Neuronal stem cell (in vitro differentiated cells): ENCODE data around the gene PDE6A.

Experiments used
- DNase-seq: peaks from one replicate; pipeline ENCODE4 v3.0.0-alpha.2; 2013; ENCODE audit warnings: low spot score
- H2AFZ ChIP-seq: one replicate; pipeline ENCODE4 v1.6.1; 2013; ENCODE audit warnings: mild to moderate bottlenecking, low read length, inconsistent platforms
- H2AK5ac ChIP-seq: 2 replicates; pipeline ENCODE4 v1.6.1; 2013; ENCODE audit warnings: low read depth, mild to moderate bottlenecking, inconsistent platforms, low read length, moderate library complexity, mixed read lengths
- H2BK120ac ChIP-seq: 2 replicates; pipeline ENCODE4 v1.6.1; 2013; ENCODE audit warnings: low read depth, mild to moderate bottlenecking, inconsistent platforms, low read length, moderate library complexity, mixed read lengths
- H2BK12ac ChIP-seq: one replicate; pipeline ENCODE4 v1.6.1; 2013; ENCODE audit warnings: low read length, inconsistent platforms
- H2BK15ac ChIP-seq: 2 replicates; pipeline ENCODE4 v1.6.1; 2013; ENCODE audit warnings: mild to moderate bottlenecking, low read length, inconsistent platforms, mixed read lengths
- H2BK5ac ChIP-seq: one replicate; pipeline ENCODE4 v1.6.1; 2013; ENCODE audit warnings: inconsistent platforms, mild to moderate bottlenecking, low read length, moderate library complexity
- H3K14ac ChIP-seq: one replicate; pipeline ENCODE4 v1.6.1; 2013; ENCODE audit warnings: low read length, inconsistent platforms
- H3K18ac ChIP-seq: 2 replicates; pipeline ENCODE4 v1.6.1; 2013; ENCODE audit warnings: low read length, inconsistent platforms
- H3K23ac ChIP-seq: 2 replicates; pipeline ENCODE4 v1.6.1; 2013; ENCODE audit warnings: low read depth, mild to moderate bottlenecking, mixed read lengths, low read length, inconsistent platforms; ENCODE audit not compliant: poor library complexity
- H3K27ac ChIP-seq: replicated peaks from 3 replicates; pipeline ENCODE4 v1.5.1; 2013; ENCODE audit warnings: low read length, inconsistent platforms
- H3K27me3 ChIP-seq, 3 experiments: 2 replicates each; pipeline ENCODE4 v1.6.1; 2013; ENCODE audit warnings: low read length in 3 of 3, mild to moderate bottlenecking in 2 of 3, inconsistent platforms in 1 of 3, low read depth in 1 of 3, mixed read lengths in 1 of 3, moderate library complexity in 1 of 3; ENCODE audit not compliant: control insufficient read depth in 3 of 3, insufficient read depth in 3 of 3
- H3K36me3 ChIP-seq, 2 donors: replicated peaks in 1 of 2; 2 replicates each; pipeline ENCODE4 v1.6.1; 2013; ENCODE audit warnings: low read length in 2 of 2; ENCODE audit not compliant: control insufficient read depth in 2 of 2, insufficient read depth in 2 of 2
- H3K4ac ChIP-seq: 2 replicates; pipeline ENCODE4 v1.6.1; 2013; ENCODE audit warnings: inconsistent platforms, mild to moderate bottlenecking, low read length, moderate library complexity
- H3K4me1 ChIP-seq, 2 donors: 1 replicate in 1 of 2; 2 replicates in 1 of 2; pipeline ENCODE4 v1.6.1; 2013; ENCODE audit warnings: low read length in 2 of 2, low read depth in 1 of 2; ENCODE audit not compliant: control insufficient read depth in 2 of 2, insufficient read depth in 1 of 2
- H3K4me2 ChIP-seq: one replicate; pipeline ENCODE4 v1.6.1; 2013; ENCODE audit warnings: mild to moderate bottlenecking, low read length, inconsistent platforms; ENCODE audit not compliant: insufficient read depth, poor library complexity, severe bottlenecking
- H3K4me3 ChIP-seq, 2 donors: 2 replicates each; pipeline ENCODE4 v1.5.1; 2013; ENCODE audit warnings: low read length in 2 of 2, mild to moderate bottlenecking in 2 of 2, inconsistent platforms in 1 of 2, moderate library complexity in 1 of 2
- H3K79me1 ChIP-seq: one replicate; pipeline ENCODE4 v1.6.1; 2013; ENCODE audit warnings: low read depth, mild to moderate bottlenecking, inconsistent platforms, low read length, moderate library complexity
- H3K9ac ChIP-seq: one replicate; pipeline ENCODE4 v1.6.1; 2013; ENCODE audit warnings: mild to moderate bottlenecking, low read depth, low read length, inconsistent platforms; ENCODE audit not compliant: poor library complexity
- H3K9me3 ChIP-seq, 2 donors: replicated peaks in 1 of 2; 2 replicates each; pipeline versions ENCODE3 to v1.6.1; 2013; ENCODE audit warnings: low read length in 2 of 2, mild to moderate bottlenecking in 2 of 2, inconsistent platforms in 1 of 2, low read depth in 1 of 2, mixed read lengths in 1 of 2, moderate library complexity in 1 of 2; ENCODE audit not compliant: control insufficient read depth in 2 of 2, insufficient read depth in 1 of 2
- H4K8ac ChIP-seq: one replicate; pipeline ENCODE4 v1.6.1; 2013; ENCODE audit warnings: low read depth, mild to moderate bottlenecking, inconsistent platforms, low read length, moderate library complexity
- H4K91ac ChIP-seq: one replicate; pipeline ENCODE4 v1.6.1; 2013; ENCODE audit warnings: low read length, low read depth, mild to moderate bottlenecking, inconsistent platforms; ENCODE audit not compliant: poor library complexity
- WGBS, 2 donors: extraction: QIAGEN DNeasy Blood & Tissue Kit; methylation state at CpG; one replicate each; pipeline ENCODE4 v1.1.7; 2013; ENCODE audit warnings: missing lambda C conversion rate in 2 of 2, mixed read lengths in 1 of 2; ENCODE audit not compliant: insufficient read length in 2 of 2, insufficient replicate concordance in 1 of 2; ENCODE audit errors: extremely low coverage in 2 of 2; 5-methylcytosine and 5-hydroxymethylcytosine counted together

PDE6A gene

DNA sequence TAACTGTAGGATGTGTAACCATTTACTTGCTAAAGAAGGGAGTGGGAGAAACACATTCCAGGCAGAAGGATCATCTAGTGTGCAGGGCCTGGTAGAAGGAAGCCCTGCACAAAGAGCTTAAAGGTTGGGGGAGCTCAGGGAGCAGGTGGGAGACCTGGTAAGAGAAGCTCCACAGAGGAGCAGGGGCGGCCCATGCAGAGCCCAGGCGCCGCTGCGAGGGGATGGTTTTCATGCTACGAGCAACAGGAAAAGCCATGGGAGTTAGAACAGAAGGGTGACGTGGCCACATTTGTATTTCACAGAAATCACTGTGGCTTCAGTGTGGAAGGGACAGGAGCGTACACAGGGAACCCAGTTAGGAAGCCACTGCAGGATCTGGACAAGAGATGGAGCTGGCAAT lies 73.1 kb downstream of the PDE6A start:
- Histone ChIP-seq H3K4me2 (no peak overlapping the region), H3K9me3 (peaks cover 0 to 2% of the 10 kb centered on the region in 2 donors), H4K8ac (no peak overlapping the region), H2AFZ (no peak overlapping the region), H3K36me3 (no peaks in the 10 kb centered on the region), H3K4ac (no peak overlapping the region), H4K91ac (no peak overlapping the region), H3K14ac (no peak overlapping the region), H2AK5ac (no peak overlapping the region), H3K27ac (no peak overlapping the region), H2BK5ac (no peak overlapping the region), H2BK15ac (no peak overlapping the region), H3K9ac (no peak overlapping the region), H3K27me3 (peaks cover 0 to 39% (median 0%) of the 10 kb centered on the region in 3 experiments), H2BK12ac (no peak overlapping the region), H3K18ac (no peak overlapping the region), H3K4me3 (no peak overlapping the region), H2BK120ac (no peak overlapping the region), H3K79me1 (no peaks in the 10 kb centered on the region), H3K4me1 (peaks cover 0 to 3% of the 10 kb centered on the region in 2 donors), H3K23ac (no peak overlapping the region)
- no peak for DNase-seq
- no CpG with 5 or more reads among the region's 7 CpGs for WGBS, 2 donors

DNA sequence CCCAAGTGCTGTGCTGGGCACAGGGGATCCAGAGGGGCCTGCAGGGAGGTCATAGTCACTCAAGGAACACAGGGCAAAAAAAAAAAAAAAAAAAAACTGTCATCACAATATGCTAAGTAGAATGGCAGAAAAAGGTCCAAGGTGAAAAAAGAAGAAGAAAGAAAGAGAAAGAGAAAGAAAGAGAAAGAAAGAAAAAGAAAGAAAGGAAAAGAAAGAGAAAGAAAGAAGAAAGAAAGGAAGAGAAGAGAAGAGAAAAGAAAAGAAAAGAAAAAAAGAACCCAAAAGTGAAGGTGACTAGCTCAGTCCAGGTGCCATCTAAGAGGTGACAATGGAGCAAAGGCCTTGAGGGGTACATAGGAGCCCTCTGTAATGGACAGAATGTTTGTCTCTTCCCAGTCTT lies 73.9 kb downstream of the PDE6A start:
- H3K4me1 ChIP-seq: peaks cover 0 to 3% of the 10 kb centered on the region in 2 donors
- no peak overlapping the region for H3K18ac ChIP-seq
- H3K14ac ChIP-seq: no peak overlapping the region
- H2BK5ac ChIP-seq: no peak overlapping the region
- no peak overlapping the region for H2BK12ac ChIP-seq
- no peaks in the 10 kb centered on the region for H3K79me1 ChIP-seq
- H3K4ac ChIP-seq: no peak overlapping the region
- no peak overlapping the region for H3K4me2 ChIP-seq
- H3K23ac ChIP-seq: no peak overlapping the region
- H3K36me3 ChIP-seq: no peaks in the 10 kb centered on the region
- peaks cover 0 to 2% of the 10 kb centered on the region in 2 donors for H3K9me3 ChIP-seq
- H4K8ac ChIP-seq: no peak overlapping the region
- H3K4me3 ChIP-seq: no peak overlapping the region
- no peak overlapping the region for H2BK120ac ChIP-seq
- H2AFZ ChIP-seq: no peak overlapping the region
- H3K9ac ChIP-seq: no peak overlapping the region
- DNase-seq: no peak
- H2AK5ac ChIP-seq: no peak overlapping the region
- H3K27me3 ChIP-seq: peaks cover 0 to 39% (median 0%) of the 10 kb centered on the region in 3 experiments
- H4K91ac ChIP-seq: no peak overlapping the region
- H2BK15ac ChIP-seq: no peak overlapping the region
- H3K27ac ChIP-seq: no peak overlapping the region

DNA sequence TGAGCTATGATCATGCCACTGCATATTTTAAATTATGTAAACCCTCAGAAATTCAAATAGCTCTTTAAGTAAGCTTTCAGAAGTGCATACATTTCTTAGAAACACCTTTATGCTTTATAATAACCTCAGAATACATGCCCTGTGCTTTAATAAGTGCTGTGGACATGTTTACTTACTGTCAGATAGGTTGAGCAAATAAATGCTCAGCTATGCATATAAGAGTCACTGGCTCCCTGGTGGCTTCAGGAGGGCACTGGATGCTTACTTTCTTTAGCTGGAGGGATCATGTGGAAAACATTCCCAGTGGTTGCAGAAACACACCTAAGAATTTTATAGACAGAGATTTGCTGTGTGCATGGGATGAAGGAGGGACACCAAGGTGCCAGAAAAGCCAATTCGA lies 74.4 kb downstream of the PDE6A start:
- DNase-seq: no peak
- no peak overlapping the region for H3K14ac ChIP-seq
- no peaks in the 10 kb centered on the region for H3K79me1 ChIP-seq
- no peak overlapping the region for H3K4me2 ChIP-seq
- no peak overlapping the region for H2BK12ac ChIP-seq
- H2BK120ac ChIP-seq: no peak overlapping the region
- no peak overlapping the region for H3K4ac ChIP-seq
- WGBS, 2 donors: no CpG with 5 or more reads among the region's 1 CpG
- no peak overlapping the region for H3K23ac ChIP-seq
- H3K4me3 ChIP-seq: no peak overlapping the region
- H3K9me3 ChIP-seq: peaks cover 0 to 2% of the 10 kb centered on the region in 2 donors
- H2BK15ac ChIP-seq: no peak overlapping the region
- no peak overlapping the region for H3K27ac ChIP-seq
- H2AK5ac ChIP-seq: no peak overlapping the region
- H4K8ac ChIP-seq: no peak overlapping the region
- no peak overlapping the region for H2BK5ac ChIP-seq
- no peak overlapping the region for H3K18ac ChIP-seq
- peaks cover 0 to 42% (median 0%) of the 10 kb centered on the region in 3 experiments for H3K27me3 ChIP-seq
- H4K91ac ChIP-seq: no peak overlapping the region
- no peak overlapping the region for H3K9ac ChIP-seq
- no peaks in the 10 kb centered on the region for H3K36me3 ChIP-seq
- no peak overlapping the region for H2AFZ ChIP-seq
- peaks cover 0 to 3% of the 10 kb centered on the region in 2 donors for H3K4me1 ChIP-seq

DNA sequence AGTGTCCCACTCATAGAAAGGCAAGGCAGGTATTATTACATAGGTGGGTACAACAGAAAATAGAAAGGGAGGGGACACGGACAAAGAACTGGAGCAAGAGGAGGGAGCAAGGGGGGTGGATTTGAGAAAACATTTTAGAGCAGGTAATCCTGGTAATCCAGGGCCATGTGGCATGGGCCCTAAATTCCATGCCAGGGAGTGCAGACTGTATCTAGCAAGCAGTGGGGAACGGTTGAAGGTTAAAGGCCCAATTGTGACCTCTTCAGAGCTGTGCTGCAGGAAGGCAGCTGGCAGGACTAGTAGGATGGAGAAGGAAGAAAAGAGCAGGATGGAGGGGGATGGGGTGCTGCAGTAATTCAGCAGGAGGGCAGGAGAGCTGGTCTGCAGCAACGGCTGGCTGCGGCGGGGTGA lies 75.2 kb downstream of the PDE6A start:
- no peak overlapping the region for H2BK15ac ChIP-seq
- H3K9me3 ChIP-seq: peaks cover 0 to 2% of the 10 kb centered on the region in 2 donors
- no peak overlapping the region for H3K4ac ChIP-seq
- H4K91ac ChIP-seq: no peak overlapping the region
- peaks cover 0 to 42% (median 0%) of the 10 kb centered on the region in 3 experiments for H3K27me3 ChIP-seq
- H3K14ac ChIP-seq: no peak overlapping the region
- no peak overlapping the region for H2BK12ac ChIP-seq
- H3K4me1 ChIP-seq: peaks cover 0 to 3% of the 10 kb centered on the region in 2 donors
- H3K36me3 ChIP-seq: no peaks in the 10 kb centered on the region
- no CpG with 5 or more reads among the region's 5 CpGs for WGBS, 2 donors
- H4K8ac ChIP-seq: no peak overlapping the region
- DNase-seq: no peak
- H2BK120ac ChIP-seq: no peak overlapping the region
- H3K4me2 ChIP-seq: no peak overlapping the region
- no peak overlapping the region for H3K27ac ChIP-seq
- no peak overlapping the region for H3K4me3 ChIP-seq
- H3K79me1 ChIP-seq: no peaks in the 10 kb centered on the region
- no peak overlapping the region for H3K23ac ChIP-seq
- no peak overlapping the region for H3K9ac ChIP-seq
- H2AK5ac ChIP-seq: no peak overlapping the region
- H3K18ac ChIP-seq: no peak overlapping the region
- no peak overlapping the region for H2AFZ ChIP-seq
- no peak overlapping the region for H2BK5ac ChIP-seq
